Endodermal cell (in vitro differentiated cells): Measurements from ENCODE around the gene SRSF2. TPM values are rescaled to one million over a fixed set of nuclear protein-coding genes. Genes with fewer than 3 reads are reported as not detected.
"Not testable (repeated sequence)": the region's sequence is repeated elsewhere in the genome, so short reads cannot be mapped to it uniquely, and the experiment has no call there.

Source experiments
- DNase-seq: peaks from one replicate; pipeline ENCODE4 v3.0.0-alpha.2; 2017
- H3K27ac ChIP-seq: 2 replicates; pipeline ENCODE4 v1.5.1; 2013; ENCODE audit warnings: mild to moderate bottlenecking, low read depth, low read length, moderate library complexity
- H3K27me3 ChIP-seq: 2 replicates; pipeline ENCODE4 v1.6.1; 2013; ENCODE audit warnings: mild to moderate bottlenecking, low read length, moderate library complexity; ENCODE audit not compliant: insufficient read depth, control insufficient read depth, poor library complexity, severe bottlenecking
- H3K36me3 ChIP-seq: 2 replicates; pipeline ENCODE4 v1.7.0; 2013; ENCODE audit warnings: mild to moderate bottlenecking, low read length, moderate library complexity; ENCODE audit not compliant: control insufficient read depth, insufficient read depth
- H3K4me1 ChIP-seq: one replicate; pipeline ENCODE4 v1.7.0; 2013; ENCODE audit warnings: low read length; ENCODE audit not compliant: control insufficient read depth, insufficient read depth
- H3K4me3 ChIP-seq: 2 replicates; pipeline ENCODE4 v1.5.1; 2013; ENCODE audit warnings: mild to moderate bottlenecking, low read length, moderate library complexity
- H3K9ac ChIP-seq: 2 replicates; pipeline ENCODE4 v1.6.1; 2013; ENCODE audit warnings: mild to moderate bottlenecking, low read length, moderate library complexity; ENCODE audit not compliant: poor library complexity, severe bottlenecking; ENCODE audit errors: extremely low read depth
- H3K9me3 ChIP-seq: 2 replicates; pipeline ENCODE4 v1.6.1; 2013; ENCODE audit warnings: mild to moderate bottlenecking, low read length, moderate library complexity; ENCODE audit not compliant: control insufficient read depth
- H3K27ac Mint-ChIP-seq: 2 replicates; pipeline ENCODE4 v1.8.0; 2020; ENCODE audit warnings: mixed read lengths
- H3K27me3 Mint-ChIP-seq: 2 replicates; pipeline ENCODE4 v1.8.0; 2021; ENCODE audit warnings: mild to moderate bottlenecking, mixed read lengths; ENCODE audit not compliant: insufficient read depth
- H3K36me3 Mint-ChIP-seq: 2 replicates; pipeline ENCODE4 v1.8.0; 2020; ENCODE audit warnings: low read depth, mixed read lengths
- H3K4me1 Mint-ChIP-seq: 2 replicates; pipeline ENCODE4 v1.8.0; 2020; ENCODE audit warnings: mixed read lengths
- H3K4me3 Mint-ChIP-seq: 2 replicates; pipeline ENCODE4 v1.8.0; 2020; ENCODE audit warnings: mild to moderate bottlenecking, moderate library complexity, mixed read lengths
- H3K9me3 Mint-ChIP-seq: 2 replicates; pipeline ENCODE4 v1.8.0; 2020; ENCODE audit warnings: mild to moderate bottlenecking, mixed read lengths
- WGBS, 2 experiments: methylation state at CpG; one replicate each; pipeline versions ENCODE4 v1.1.5 to v1.1.7; 2013; ENCODE audit warnings: missing lambda C conversion rate in 2 of 2, mixed read lengths in 1 of 2; ENCODE audit not compliant: insufficient coverage in 1 of 2, insufficient read length in 1 of 2; 5-methylcytosine and 5-hydroxymethylcytosine counted together
- total RNA-seq, 2 donors: library from RNA; stranded (reverse); fragmentation: NEBNext Ultra II Directional in 1 of 2; extraction: Animal tissue kit (Norgen Biotek cat#: 25700) in 1 of 2; gene quantifications; 2 replicates in 1 of 2; 3 replicates in 1 of 2; pipeline ENCODE4 v1.2.1, GENCODE V29; 2021
- TF ChIP-seq, protein P1 (sequence below): fragments of 200-600 bp; sonication (generic); conservative IDR thresholded peaks from 2 replicates; pipeline ENCODE4 v1.5.0; 2021; ENCODE audit warnings: antibody characterized with exemption, mild to moderate bottlenecking

Gene SRSF2
- total RNA-seq, 2 donors from 2014 or later: 255 to 307 TPM

DNA sequence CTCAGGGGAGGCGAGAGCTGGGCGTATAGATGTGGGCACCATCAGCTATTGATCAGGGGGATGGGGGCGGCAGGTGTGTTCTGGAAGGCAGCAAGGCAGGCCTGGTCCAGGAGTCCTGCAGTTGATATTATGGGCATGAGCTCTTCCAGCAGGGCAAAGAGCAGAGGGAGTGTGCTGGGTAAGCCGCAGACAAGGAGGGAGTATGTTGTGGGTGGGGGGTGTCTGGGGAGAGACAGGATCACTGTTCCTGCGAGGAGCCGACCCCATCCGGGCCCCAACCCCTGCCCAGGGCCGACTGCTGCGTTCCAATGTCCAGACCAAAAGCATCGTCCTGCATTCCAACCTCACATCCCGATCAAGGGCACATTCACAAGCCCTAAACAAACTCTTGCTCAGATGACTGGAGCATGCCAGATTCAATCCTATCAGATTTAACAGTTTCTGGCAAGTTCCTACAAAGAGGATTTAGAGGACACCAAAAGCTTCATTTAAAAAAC lies 35.6 kb downstream of the SRSF2 start:
- H3K4me3 ChIP-seq: no peak overlapping the region
- peaks cover 28% of the 10 kb centered on the region for H3K4me1 Mint-ChIP-seq
- peak overlapping the region; percentile 0 for H3K27ac ChIP-seq
- no peak overlapping the region for H3K4me3 Mint-ChIP-seq
- no peaks in the 10 kb centered on the region for H3K36me3 ChIP-seq
- no peaks in the 10 kb centered on the region for H3K27me3 ChIP-seq
- H3K9me3 Mint-ChIP-seq: no peaks in the 10 kb centered on the region
- 77 to 82% methylated on average over 9 to 11 of the region's 11 CpGs for WGBS, 2 experiments
- TF ChIP-seq, protein P1, sequence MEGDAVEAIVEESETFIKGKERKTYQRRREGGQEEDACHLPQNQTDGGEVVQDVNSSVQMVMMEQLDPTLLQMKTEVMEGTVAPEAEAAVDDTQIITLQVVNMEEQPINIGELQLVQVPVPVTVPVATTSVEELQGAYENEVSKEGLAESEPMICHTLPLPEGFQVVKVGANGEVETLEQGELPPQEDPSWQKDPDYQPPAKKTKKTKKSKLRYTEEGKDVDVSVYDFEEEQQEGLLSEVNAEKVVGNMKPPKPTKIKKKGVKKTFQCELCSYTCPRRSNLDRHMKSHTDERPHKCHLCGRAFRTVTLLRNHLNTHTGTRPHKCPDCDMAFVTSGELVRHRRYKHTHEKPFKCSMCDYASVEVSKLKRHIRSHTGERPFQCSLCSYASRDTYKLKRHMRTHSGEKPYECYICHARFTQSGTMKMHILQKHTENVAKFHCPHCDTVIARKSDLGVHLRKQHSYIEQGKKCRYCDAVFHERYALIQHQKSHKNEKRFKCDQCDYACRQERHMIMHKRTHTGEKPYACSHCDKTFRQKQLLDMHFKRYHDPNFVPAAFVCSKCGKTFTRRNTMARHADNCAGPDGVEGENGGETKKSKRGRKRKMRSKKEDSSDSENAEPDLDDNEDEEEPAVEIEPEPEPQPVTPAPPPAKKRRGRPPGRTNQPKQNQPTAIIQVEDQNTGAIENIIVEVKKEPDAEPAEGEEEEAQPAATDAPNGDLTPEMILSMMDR: no peak
- H3K36me3 Mint-ChIP-seq: peaks cover 3% of the 10 kb centered on the region
- H3K4me1 ChIP-seq: peaks cover 8% of the 10 kb centered on the region
- peaks cover 4% of the 10 kb centered on the region for H3K9me3 ChIP-seq
- DNase-seq: no peak
- H3K27ac Mint-ChIP-seq: peak overlapping the region; percentile 50
- H3K27me3 Mint-ChIP-seq: no peaks in the 10 kb centered on the region
- H3K9ac ChIP-seq: no peak overlapping the region

DNA sequence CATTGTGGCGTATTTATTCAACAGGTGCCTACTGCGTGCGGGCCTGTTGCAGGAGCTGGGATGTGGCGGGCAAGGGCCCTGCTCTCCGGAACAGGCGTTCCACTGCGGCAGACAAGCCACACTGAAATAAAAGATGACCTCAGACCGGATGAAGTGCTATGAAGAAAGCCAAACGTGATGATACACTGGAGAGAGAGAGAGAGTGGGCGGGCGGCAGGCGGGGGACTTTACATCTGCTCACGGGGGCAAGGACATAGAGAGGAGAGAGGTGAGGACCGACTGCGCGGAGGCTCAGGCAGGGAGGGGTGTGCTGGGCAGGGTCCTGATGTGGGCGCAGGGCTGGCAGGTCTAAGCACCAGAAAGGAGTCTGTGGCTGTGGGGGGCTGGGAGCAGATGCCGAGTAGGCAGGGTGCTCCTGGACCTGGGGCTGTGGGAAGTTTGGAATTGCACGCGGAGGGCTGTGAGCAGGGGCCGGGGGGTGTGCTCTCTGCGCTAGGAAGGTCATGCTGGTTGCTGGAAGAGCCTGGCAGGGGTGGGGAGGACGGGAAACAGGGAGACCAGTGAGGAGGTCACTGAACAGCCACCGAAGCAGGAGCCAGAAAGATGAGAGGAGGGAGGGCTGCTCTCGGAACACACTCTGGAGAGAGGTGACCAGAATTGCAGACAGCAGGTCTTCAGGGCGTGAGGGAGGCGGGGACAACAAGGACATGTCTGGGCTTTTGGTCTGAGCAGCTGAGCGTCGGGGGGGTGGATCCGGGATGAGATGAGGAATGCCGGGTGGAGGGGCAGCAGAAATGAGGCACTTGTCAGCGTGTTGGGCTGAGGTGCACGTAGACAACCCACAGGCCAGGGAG lies 36.3 kb downstream of the SRSF2 start:
- H3K4me1 ChIP-seq: peaks cover 8% of the 10 kb centered on the region
- no peaks in the 10 kb centered on the region for H3K36me3 ChIP-seq
- no peak overlapping the region for H3K4me3 ChIP-seq
- H3K9me3 ChIP-seq: peaks cover 4% of the 10 kb centered on the region
- TF ChIP-seq, protein P1: no peak
- peaks cover 28% of the 10 kb centered on the region for H3K4me1 Mint-ChIP-seq
- H3K27me3 ChIP-seq: no peaks in the 10 kb centered on the region
- H3K27me3 Mint-ChIP-seq: no peaks in the 10 kb centered on the region
- H3K27ac Mint-ChIP-seq: peak overlapping the region; percentile 50
- DNase-seq: peak; percentile 79
- no peaks in the 10 kb centered on the region for H3K9me3 Mint-ChIP-seq
- no peak overlapping the region for H3K4me3 Mint-ChIP-seq
- peaks cover 4% of the 10 kb centered on the region for H3K36me3 Mint-ChIP-seq
- peak overlapping the region; percentile 42 for H3K27ac ChIP-seq
- no peak overlapping the region for H3K9ac ChIP-seq
- 66 to 72% methylated on average over 23 to 32 of the region's 33 CpGs for WGBS, 2 experiments

DNA sequence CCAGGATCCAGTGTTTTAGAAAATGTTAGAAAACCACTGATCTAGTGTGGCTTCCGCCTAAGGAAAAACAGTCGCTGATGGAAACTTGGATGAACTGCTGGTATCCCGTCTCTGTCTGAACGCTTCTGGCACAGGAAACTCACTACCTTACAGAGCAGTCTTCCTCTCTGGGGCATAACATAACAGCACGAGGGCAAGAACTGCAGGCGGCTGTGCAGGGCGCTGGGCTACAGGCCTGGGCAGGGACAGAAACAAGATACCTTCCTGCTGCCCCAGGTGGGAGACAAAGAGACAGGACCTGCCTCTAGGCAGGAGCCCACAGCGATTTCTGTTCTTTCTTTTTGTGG lies 36.9 kb downstream of the SRSF2 start:
- H3K27ac ChIP-seq: peak overlapping the region; percentile 42
- peaks cover 28% of the 10 kb centered on the region for H3K4me1 Mint-ChIP-seq
- TF ChIP-seq, protein P1: no peak
- H3K36me3 Mint-ChIP-seq: peaks cover 5% of the 10 kb centered on the region
- H3K9ac ChIP-seq: no peak overlapping the region
- no peak for DNase-seq
- no peaks in the 10 kb centered on the region for H3K9me3 ChIP-seq
- no peak overlapping the region for H3K4me3 ChIP-seq
- no peak overlapping the region for H3K27ac Mint-ChIP-seq
- no peaks in the 10 kb centered on the region for H3K9me3 Mint-ChIP-seq
- WGBS, 2 experiments: 84 to 88% methylated on average over 8 of the region's 8 CpGs
- H3K27me3 Mint-ChIP-seq: no peaks in the 10 kb centered on the region
- H3K27me3 ChIP-seq: no peaks in the 10 kb centered on the region
- no peaks in the 10 kb centered on the region for H3K36me3 ChIP-seq
- no peak overlapping the region for H3K4me3 Mint-ChIP-seq
- H3K4me1 ChIP-seq: peaks cover 8% of the 10 kb centered on the region

DNA sequence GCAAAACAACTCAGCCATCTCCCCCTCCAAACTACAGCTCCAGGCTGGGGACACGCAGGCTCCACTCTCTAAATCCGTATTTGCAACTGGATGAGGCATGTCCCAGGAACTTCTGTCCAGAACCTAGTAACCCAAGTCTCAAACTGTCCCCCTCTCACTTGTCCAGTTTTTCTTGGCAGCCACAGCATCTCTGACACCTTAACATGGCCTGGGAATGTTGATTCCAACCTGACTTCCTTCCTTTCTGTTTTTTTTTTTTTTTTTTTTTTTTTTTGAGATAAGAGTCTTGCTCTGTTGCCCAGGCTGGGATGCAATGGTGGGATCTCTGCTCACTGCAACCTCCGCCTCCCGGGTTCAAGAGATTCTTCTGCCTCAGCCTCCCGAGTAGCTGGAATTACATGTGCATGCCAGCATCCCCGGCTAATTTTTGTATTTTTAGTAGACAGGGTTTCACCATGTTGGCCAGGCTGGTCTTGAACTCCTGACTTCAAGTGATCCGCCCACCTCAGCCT lies 38.6 kb downstream of the SRSF2 start:
- H3K4me1 Mint-ChIP-seq: peaks cover 28% of the 10 kb centered on the region
- not testable (repeated sequence) for H3K27ac ChIP-seq

More for the DNA sequence above, 38.6 kb downstream of the SRSF2 start:
- not testable (repeated sequence) for H3K9me3 Mint-ChIP-seq, H3K36me3 Mint-ChIP-seq, H3K36me3 ChIP-seq, H3K9ac ChIP-seq, H3K4me3 Mint-ChIP-seq, H3K27ac Mint-ChIP-seq, H3K27me3 Mint-ChIP-seq, H3K9me3 ChIP-seq, H3K4me1 ChIP-seq, H3K4me3 ChIP-seq, DNase-seq, H3K27me3 ChIP-seq
- 88 to 97% methylated on average over 5 to 7 of the region's 7 CpGs for WGBS, 2 experiments
